Effector memory CD8-positive, alpha-beta T cell (primary cell): ENCODE measurements around the gene DDIT3.

Experiments used
- ATAC-seq: fragments of 150-1000 bp; cut with Tn5 transposase; replicated peaks from 2 replicates; pipeline ENCODE4 v1.10.0; 2021; ENCODE audit warnings: mild to moderate bottlenecking, moderate library complexity
- DNase-seq, 3 experiments: peaks; one replicate each; pipeline ENCODE4 v3.0.0; 2021
- H3K27ac Mint-ChIP-seq, 2 donors: one replicate each; pipeline ENCODE4 v1.8.0; 2022; ENCODE audit warnings: mild to moderate bottlenecking in 2 of 2, mixed read lengths in 2 of 2, moderate library complexity in 2 of 2
- H3K27me3 Mint-ChIP-seq, 2 donors: one replicate each; pipeline ENCODE4 v1.8.0; 2022; ENCODE audit warnings: mixed read lengths in 2 of 2
- H3K36me3 Mint-ChIP-seq: one replicate; pipeline ENCODE4 v1.8.0; 2022; ENCODE audit warnings: mild to moderate bottlenecking, moderate library complexity, mixed read lengths; ENCODE audit not compliant: insufficient read depth
- H3K4me1 Mint-ChIP-seq, 2 donors: one replicate each; pipeline ENCODE4 v1.8.0; 2022; ENCODE audit warnings: low read depth in 2 of 2, mixed read lengths in 2 of 2
- H3K4me3 Mint-ChIP-seq, 2 donors: one replicate each; pipeline ENCODE4 v1.8.0; 2022; ENCODE audit warnings: mild to moderate bottlenecking in 2 of 2, mixed read lengths in 2 of 2, moderate library complexity in 2 of 2
- H3K9me3 Mint-ChIP-seq, 2 donors: one replicate each; pipeline ENCODE4 v1.8.0; 2022; ENCODE audit warnings: mixed read lengths in 2 of 2

The DDIT3 gene

GRCh38 chr12:57526477-57527126 is 6.3 kb upstream of the DDIT3 start:
- Mint-ChIP-seq H3K9me3 (no peaks in the 10 kb centered on the region), H3K36me3 (peaks cover 61% of the 10 kb centered on the region), H3K27me3 (no peaks in the 10 kb centered on the region), H3K4me3 (no peak overlapping the region), H3K4me1 (peaks cover 32 to 50% of the 10 kb centered on the region in 2 donors), H3K27ac (peak overlapping the region; percentile 73 to 74)
- no peak for ATAC-seq
- DNase-seq, result no peak

GRCh38 chr12:57525615-57526383 is 5.5 kb upstream of the DDIT3 start:
- no peaks in the 10 kb centered on the region for H3K27me3 Mint-ChIP-seq
- ATAC-seq (no peak), DNase-seq (no peak)
- peaks cover 38 to 56% of the 10 kb centered on the region in 2 donors for H3K4me1 Mint-ChIP-seq
- no peak overlapping the region for H3K4me3 Mint-ChIP-seq
- H3K36me3 Mint-ChIP-seq, result peaks cover 62% of the 10 kb centered on the region
- peak overlapping the region in 1 of 2 donors; percentile 77 for H3K27ac Mint-ChIP-seq
- no peaks in the 10 kb centered on the region for H3K9me3 Mint-ChIP-seq

GRCh38 chr12:57524814-57525614 is 4.7 kb upstream of the DDIT3 start:
- peaks cover 41 to 58% of the 10 kb centered on the region in 2 donors for H3K4me1 Mint-ChIP-seq
- H3K9me3 Mint-ChIP-seq, result no peaks in the 10 kb centered on the region
- no peak for ATAC-seq
- H3K27ac Mint-ChIP-seq, result peak overlapping the region; percentile 92 to 99
- H3K27me3 Mint-ChIP-seq, result no peaks in the 10 kb centered on the region
- H3K36me3 Mint-ChIP-seq, result peaks cover 64% of the 10 kb centered on the region
- peak overlapping the region; percentile 86 to 88 for H3K4me3 Mint-ChIP-seq
- no peak for DNase-seq

- H3K27ac Mint-ChIP-seq, result peak overlapping the region; percentile 92 to 99
- ATAC-seq (no peak), DNase-seq (no peak)
- peaks cover 67% of the 10 kb centered on the region for H3K36me3 Mint-ChIP-seq
- H3K4me1 Mint-ChIP-seq, result peaks cover 46 to 56% of the 10 kb centered on the region in 2 donors
- H3K9me3 Mint-ChIP-seq, result no peaks in the 10 kb centered on the region
- H3K27me3 Mint-ChIP-seq, result no peaks in the 10 kb centered on the region
- peak overlapping the region; percentile 86 to 88 for H3K4me3 Mint-ChIP-seq
Measured at GRCh38 chr12:57523706-57524614, 3.6 kb upstream of the DDIT3 start.

- ATAC-seq (no peak), DNase-seq (peak in 2 of 3 experiments; percentile 24 to 25)
- Mint-ChIP-seq H3K27ac (peak overlapping the region; percentile 92 to 99), H3K4me1 (peaks cover 54 to 64% of the 10 kb centered on the region in 2 donors), H3K4me3 (peak overlapping the region; percentile 86 to 88), H3K36me3 (peaks cover 68% of the 10 kb centered on the region), H3K27me3 (no peaks in the 10 kb centered on the region), H3K9me3 (no peaks in the 10 kb centered on the region)
Measured at GRCh38 chr12:57522887-57523705, 2.8 kb upstream of the DDIT3 start.

- peaks cover 58 to 72% of the 10 kb centered on the region in 2 donors for H3K4me1 Mint-ChIP-seq
- H3K27me3 Mint-ChIP-seq, result no peaks in the 10 kb centered on the region
- H3K27ac Mint-ChIP-seq, result peak within 1 kb of the TSS; percentile 99
- H3K36me3 Mint-ChIP-seq, result peaks cover 72% of the 10 kb centered on the region
- no peaks in the 10 kb centered on the region for H3K9me3 Mint-ChIP-seq
- DNase-seq, result peak; percentile 84 to 91 (median 87)
- ATAC-seq, result peak; percentile 58
- H3K4me3 Mint-ChIP-seq, result peak within 1 kb of the TSS; percentile 97 to 98
Measured at GRCh38 chr12:57522011-57522886, 1.9 kb upstream of the DDIT3 start, which contains the start of gene MBD6. Gene MBD6 (plus strand): TSS chr12:57522824. CDS start chr12:57524304, 1,480 bp downstream.

- peak overlapping the region; percentile 97 to 98 for H3K4me3 Mint-ChIP-seq
Measured at GRCh38 chr12:57521525-57522010, 1.3 kb upstream of the DDIT3 start.

GRCh38 chr12:57519796-57520052 is 590 bp downstream of the DDIT3 start:
- Mint-ChIP-seq H3K27me3 (no peaks in the 10 kb centered on the region), H3K9me3 (no peaks in the 10 kb centered on the region), H3K36me3 (peaks cover 89% of the 10 kb centered on the region), H3K4me3 (peak overlapping the region; percentile 97 to 98), H3K27ac (peak overlapping the region; percentile 99), H3K4me1 (peaks cover 53 to 55% of the 10 kb centered on the region in 2 donors)
- ATAC-seq (no peak), DNase-seq (peak in 2 of 3 experiments; percentile 14 to 24)

More at GRCh38 chr12:57521525-57522010, 1.3 kb upstream of the DDIT3 start:
- peaks cover 78% of the 10 kb centered on the region for H3K36me3 Mint-ChIP-seq
- DNase-seq (no peak), ATAC-seq (no peak)
- H3K9me3 Mint-ChIP-seq, result no peaks in the 10 kb centered on the region
- H3K27me3 Mint-ChIP-seq, result no peaks in the 10 kb centered on the region
- H3K27ac Mint-ChIP-seq, result peak overlapping the region; percentile 99
- H3K4me1 Mint-ChIP-seq, result peaks cover 61 to 69% of the 10 kb centered on the region in 2 donors

- no peaks in the 10 kb centered on the region for H3K27me3 Mint-ChIP-seq
- no peaks in the 10 kb centered on the region for H3K9me3 Mint-ChIP-seq
- no peak for ATAC-seq
- peak overlapping the region; percentile 99 for H3K27ac Mint-ChIP-seq
- no peak for DNase-seq
- peak overlapping the region; percentile 97 to 98 for H3K4me3 Mint-ChIP-seq
- peaks cover 48 to 50% of the 10 kb centered on the region in 2 donors for H3K4me1 Mint-ChIP-seq
- H3K36me3 Mint-ChIP-seq, result peaks cover 92% of the 10 kb centered on the region
Measured at GRCh38 chr12:57518920-57519795, 1.2 kb downstream of the DDIT3 start.

- ATAC-seq, result no peak
- Mint-ChIP-seq H3K36me3 (peaks cover 94% of the 10 kb centered on the region), H3K4me3 (peak overlapping the region; percentile 97 to 98), H3K9me3 (no peaks in the 10 kb centered on the region), H3K4me1 (peaks cover 40 to 43% of the 10 kb centered on the region in 2 donors), H3K27ac (peak overlapping the region; percentile 99), H3K27me3 (no peaks in the 10 kb centered on the region)
- no peak for DNase-seq
Measured at GRCh38 chr12:57518176-57518919, 2.0 kb downstream of the DDIT3 start.
